CD4-positive, alpha-beta T cell treated with Interferon gamma for 1 hour (primary cell): Measurements from ENCODE around the gene JAM2.

ENCODE experiments used
- DNase-seq: peaks from one replicate; pipeline ENCODE4 v3.0.0-alpha.2; 2020

The JAM2 gene

GRCh38 chr21:25722631-25723030, 83.6 kb downstream of the JAM2 start:
- DNase-seq: no peak

GRCh38 chr21:25732091-25732760, 93.2 kb downstream of the JAM2 start:
- no peak for DNase-seq

- no peak for DNase-seq
These were observed 95.0 kb downstream of the JAM2 start for GRCh38 chr21:25733859-25734653.

GRCh38 chr21:25734654-25734903, 95.5 kb downstream of the JAM2 start:
- DNase-seq: no peak

GRCh38 chr21:25734904-25735645, 96.0 kb downstream of the JAM2 start, which contains the start of the genes ATP5PF and GABPA:
Gene ATP5PF, minus strand, starts transcription at chr21:25734904. Its CDS starts 5,110 bp downstream, at chr21:25729794.
Gene GABPA, plus strand, starts transcription at chr21:25734972. Its CDS starts 6,627 bp downstream, at chr21:25741599.
- DNase-seq: peak; percentile 98

GRCh38 chr21:25735646-25736597, 96.9 kb downstream of the JAM2 start:
- peak; percentile 67 for DNase-seq

- no peak for DNase-seq
These were observed 98.4 kb downstream of the JAM2 start for GRCh38 chr21:25737421-25737820.

GRCh38 chr21:25742900-25743299, 103.8 kb downstream of the JAM2 start:
- DNase-seq: no peak

GRCh38 chr21:25744854-25745253, 105.8 kb downstream of the JAM2 start:
- DNase-seq: no peak

- DNase-seq: no peak
These were observed 111.0 kb downstream of the JAM2 start for GRCh38 chr21:25750085-25750484.

- DNase-seq: no peak
These were observed 113.4 kb downstream of the JAM2 start for GRCh38 chr21:25752416-25752815.

- DNase-seq: no peak
These were observed 117.3 kb downstream of the JAM2 start for GRCh38 chr21:25756190-25756932.

- DNase-seq: no peak
These were observed 118.5 kb downstream of the JAM2 start for GRCh38 chr21:25757531-25757930.

- no peak for DNase-seq
These were observed 120.5 kb downstream of the JAM2 start for GRCh38 chr21:25759573-25759972.

- DNase-seq: no peak
These were observed 121.0 kb downstream of the JAM2 start for GRCh38 chr21:25760061-25760460.

GRCh38 chr21:25760677-25761076, 121.6 kb downstream of the JAM2 start:
- no peak for DNase-seq

- no peak for DNase-seq
These were observed 125.0 kb downstream of the JAM2 start for GRCh38 chr21:25764065-25764464.
